ENCODE results near the gene MID1IP1. TPM values are rescaled to one million over a fixed set of nuclear protein-coding genes. Genes with fewer than 3 reads are reported as not detected.
A peak's percentile ranks its signal among the peaks of the same experiment; 100 is the strongest.

MID1IP1 gene
- total RNA-seq (2013; cell fraction: nucleolus; rRNA removed) = 18.6 and 21.7 TPM in 2 replicates
- total RNA-seq (2014; rRNA removed) (55.9 and 62.2 TPM in 2 replicates), total RNA-seq (2014; rRNA removed; fragmentation: Illumina TruSeq; extraction: Trizol) (17.7 and 18.7 TPM in 2 replicates), total RNA-seq (2021) (55.8 and 57.6 TPM in 2 replicates), polyA plus RNA-seq (2011; rRNA removed) (28.8 and 41.6 TPM in 2 replicates), polyA plus RNA-seq (2014; fragmentation: Illumina TruSeq; extraction: Trizol) (6.7 and 10.6 TPM in 2 replicates), polyA plus RNA-seq (2014; fragmentation: Nextera tagmentation; extraction: Ambion mirVana) (1 to 10 TPM in 1 of 2 experiments, under 1 TPM in 1; 0.21 to 2.3 TPM), polyA plus RNA-seq (2014; rRNA removed) (59.5 and 63.9 TPM in 2 replicates), polyA plus RNA-seq (2016; fragmentation: Nextera tagmentation; extraction: Ambion mirVana) (1 to 10 TPM; 7.2 to 8.0 TPM), polyA minus RNA-seq (2011; rRNA and poly(A)+ RNA removed) (14.3 and 27.5 TPM in 2 replicates), Bru-seq, nascent RNA (percentile 95 among the genes with signal in this experiment), BruChase-seq, experiment 1, labeled RNA remaining after a 6-hour chase (percentile 88 among the genes with signal in this experiment), BruChase-seq, experiment 2, labeled RNA remaining after a 2-hour chase (percentile 96 among the genes with signal in this experiment)
- 6.8 TPM for polyA plus RNA-seq (2011; ENCODE audit: low read depth)
- polyA plus RNA-seq (2011; cell fraction: cytosol; rRNA removed) = 46.1 and 57.2 TPM in 2 replicates
- 34.8 and 41.3 TPM in 2 replicates for polyA plus RNA-seq (2011; cell fraction: nucleus; rRNA removed)
- 19.0 and 30.4 TPM in 2 replicates for polyA plus RNA-seq (2012)
- polyA minus RNA-seq (2011; cell fraction: cytosol; rRNA and poly(A)+ RNA removed) = 22.3 and 22.6 TPM in 2 replicates
- 17.3 and 27.7 TPM in 2 replicates for polyA minus RNA-seq (2011; cell fraction: nucleus; rRNA and poly(A)+ RNA removed)
- long read RNA-seq, experiment 1 = 0 reads
- long read RNA-seq, experiment 2 = 0 reads

DNA sequence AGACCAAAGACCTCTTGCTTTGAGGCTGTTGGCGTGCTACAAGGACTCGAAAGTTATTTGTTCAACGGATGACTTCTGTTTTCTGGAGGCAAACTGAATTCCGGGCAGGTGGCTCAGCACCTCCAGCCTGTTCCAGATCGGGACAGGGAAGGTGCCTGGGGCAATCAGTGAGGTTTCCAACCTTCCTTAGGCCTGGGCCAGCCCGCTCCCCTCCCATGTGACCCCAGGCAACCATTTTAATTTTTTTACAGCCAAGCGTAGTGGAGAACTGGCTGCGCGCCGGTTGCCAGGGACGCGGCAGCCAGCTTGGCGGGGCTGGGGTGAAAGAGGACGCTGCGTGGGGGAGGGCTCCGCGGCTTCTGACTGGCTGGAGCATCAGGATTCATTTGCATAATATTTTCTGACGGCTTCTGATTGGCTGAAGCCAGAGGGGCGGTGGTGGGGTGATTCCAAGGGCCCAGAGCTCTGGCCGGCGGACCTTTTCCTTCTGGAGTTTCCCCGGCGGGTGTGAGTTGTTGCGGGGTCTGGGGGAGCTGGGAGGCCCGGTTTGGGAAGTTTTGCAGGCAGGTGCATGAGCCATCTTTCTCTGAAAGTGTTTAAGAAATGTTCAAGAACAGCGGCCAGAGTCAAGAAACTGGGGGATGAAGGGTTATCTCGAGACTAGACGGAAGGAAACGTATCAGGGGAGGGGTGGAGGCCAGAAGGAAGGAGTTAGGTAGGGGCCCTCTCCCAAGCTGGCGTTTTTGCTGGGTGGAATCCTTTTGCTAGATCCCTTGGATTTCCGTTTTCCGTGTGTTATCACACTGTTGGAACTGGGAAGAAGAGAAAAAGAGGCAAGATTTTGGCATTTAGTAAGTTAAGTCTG, at the start of gene MID1IP1:
MID1IP1 (plus strand) TSS at position 479 of the 865 bp plus-strand sequence. CDS start 3,488 bp downstream, outside the sequence.
- ChIA-PET CTCF (interaction anchor here (0.6 to 2.6 kb wide), 3 partner anchors 45 to 398 kb away, joined by 3 to 10 read pairs (median 4); no protein-coding TSS in a partner anchor), SMC1A (ENCODE audit: uncharacterized antibody, unreplicated experiment) (interaction anchor here (0.9 to 2.4 kb wide), 10 partner anchors 10 to 348 kb away, joined by 3 to 16 read pairs (median 4); no protein-coding TSS in a partner anchor), POLR2A (interaction anchor here (1.3 to 2.2 kb wide), 2 partner anchors 80 to 183 kb away, joined by 3 to 11 read pairs; no protein-coding TSS in a partner anchor), RAD21 (ENCODE audit: unreplicated experiment) (interaction anchor here (0.7 to 1.8 kb wide), 6 partner anchors 33 to 183 kb away, joined by 3 to 7 read pairs (median 5); no protein-coding TSS in a partner anchor)
- in situ Hi-C loops (cut with MboI) (loop anchor here (10.0 kb wide), 1 partner anchor 174 kb away; no protein-coding TSS in a partner anchor), intact Hi-C loops (cut with micrococcal nuclease; ENCODE audit: unreplicated experiment) (loop anchor here (2.0 to 10.0 kb wide), 2 partner anchors 184 to 354 kb away; no protein-coding TSS in a partner anchor)
- BruUV-seq (replicated peaks) = no TSS peak
- H3K36me3 ChIP-seq (ENCODE audit: control insufficient read depth in 2 of 2, insufficient read depth in 2 of 2, low read length in 1 of 2) = no peaks in the 10 kb centered on the region
- DNase-seq (ENCODE audit: low read depth, low spot score) (no peak), FAIRE-seq (no peak), ATAC-seq (peak; percentile 58)
- H3K9me3 ChIP-seq (replicated peaks; ENCODE audit: control insufficient read depth, insufficient read depth, low read length) = no peaks in the 10 kb centered on the region; the same call in 2 of the 3 replicates
- H4K20me1 ChIP-seq (ENCODE audit: control insufficient read depth, insufficient read depth) = no peaks in the 10 kb centered on the region
- no peaks in the 10 kb centered on the region for H3K27me3 ChIP-seq (replicated peaks in 1 of 2; ENCODE audit: control insufficient read depth in 2 of 2, insufficient read depth in 2 of 2, low read length in 1 of 2)
- H3K4me2 ChIP-seq (ENCODE audit: control insufficient read depth, insufficient read depth) = peak within 1 kb of the TSS; percentile 34; the same call in 1 of the 2 replicates
- H3K4me3 ChIP-seq = peak within 1 kb of the TSS; percentile 70
- H3K9ac ChIP-seq (ENCODE audit: control insufficient read depth, insufficient read depth, low read length) = peak within 1 kb of the TSS; percentile 62
- H3K79me2 ChIP-seq (ENCODE audit: control insufficient read depth, insufficient read depth, low read length) = peaks cover 46% of the 10 kb centered on the region
- peak within 1 kb of the TSS; percentile 34 for H2AFZ ChIP-seq (ENCODE audit: control insufficient read depth, low read depth, low read length)
- H3K27ac ChIP-seq (ENCODE audit: control insufficient read depth, insufficient read depth) = peak within 1 kb of the TSS; percentile 82
- no peaks in the 10 kb centered on the region for H3K4me1 ChIP-seq (ENCODE audit: control insufficient read depth, insufficient read depth, low read length)
- WGBS (ENCODE audit: insufficient coverage, insufficient replicate concordance, low lambda C conversion rate, missing lambda C conversion rate) = 38% methylated on average over 32 of the region's 32 CpGs
- TF ChIP-seq IKZF1 (conservative IDR thresholded peaks at IDR 0.05) (peak; percentile 81), SMAD1 (IDR thresholded peaks at IDR 0.05; ENCODE audit: low read depth, partially characterized antibody) (no peak), SP1 (IDR thresholded peaks at IDR 0.05; ENCODE audit: low read depth, low read length) (peak; percentile 24), BCL11A (IDR thresholded peaks at IDR 0.05; ENCODE audit: low read depth, low read length) (no peak), MTA3 (IDR thresholded peaks at IDR 0.05; ENCODE audit: borderline replicate concordance, low read length) (no peak), IKZF2 (IDR thresholded peaks at IDR 0.05) (peak; percentile 55 to 69), ZNF384 (IDR thresholded peaks at IDR 0.05; ENCODE audit: borderline replicate concordance, low read depth, low read length) (peak; percentile 36; the same call in 1 of the 2 replicates), RFX5 (IDR thresholded peaks at IDR 0.05; ENCODE audit: low read depth, low read length) (0 out of 2 replicates have a peak, but pooled peaks have one; percentile 38), USF2 (IDR thresholded peaks at IDR 0.05; ENCODE audit: borderline replicate concordance, low read depth, low read length) (peak; percentile 16; the same call in 1 of the 2 replicates)
- TF ChIP-seq, protein P1, sequence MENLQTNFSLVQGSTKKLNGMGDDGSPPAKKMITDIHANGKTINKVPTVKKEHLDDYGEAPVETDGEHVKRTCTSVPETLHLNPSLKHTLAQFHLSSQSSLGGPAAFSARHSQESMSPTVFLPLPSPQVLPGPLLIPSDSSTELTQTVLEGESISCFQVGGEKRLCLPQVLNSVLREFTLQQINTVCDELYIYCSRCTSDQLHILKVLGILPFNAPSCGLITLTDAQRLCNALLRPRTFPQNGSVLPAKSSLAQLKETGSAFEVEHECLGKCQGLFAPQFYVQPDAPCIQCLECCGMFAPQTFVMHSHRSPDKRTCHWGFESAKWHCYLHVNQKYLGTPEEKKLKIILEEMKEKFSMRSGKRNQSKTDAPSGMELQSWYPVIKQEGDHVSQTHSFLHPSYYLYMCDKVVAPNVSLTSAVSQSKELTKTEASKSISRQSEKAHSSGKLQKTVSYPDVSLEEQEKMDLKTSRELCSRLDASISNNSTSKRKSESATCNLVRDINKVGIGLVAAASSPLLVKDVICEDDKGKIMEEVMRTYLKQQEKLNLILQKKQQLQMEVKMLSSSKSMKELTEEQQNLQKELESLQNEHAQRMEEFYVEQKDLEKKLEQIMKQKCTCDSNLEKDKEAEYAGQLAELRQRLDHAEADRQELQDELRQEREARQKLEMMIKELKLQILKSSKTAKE (IDR thresholded peaks at IDR 0.05; ENCODE audit: low read depth, poor library complexity, severe bottlenecking) = peak; percentile 27
- TF ChIP-seq, protein P2, sequence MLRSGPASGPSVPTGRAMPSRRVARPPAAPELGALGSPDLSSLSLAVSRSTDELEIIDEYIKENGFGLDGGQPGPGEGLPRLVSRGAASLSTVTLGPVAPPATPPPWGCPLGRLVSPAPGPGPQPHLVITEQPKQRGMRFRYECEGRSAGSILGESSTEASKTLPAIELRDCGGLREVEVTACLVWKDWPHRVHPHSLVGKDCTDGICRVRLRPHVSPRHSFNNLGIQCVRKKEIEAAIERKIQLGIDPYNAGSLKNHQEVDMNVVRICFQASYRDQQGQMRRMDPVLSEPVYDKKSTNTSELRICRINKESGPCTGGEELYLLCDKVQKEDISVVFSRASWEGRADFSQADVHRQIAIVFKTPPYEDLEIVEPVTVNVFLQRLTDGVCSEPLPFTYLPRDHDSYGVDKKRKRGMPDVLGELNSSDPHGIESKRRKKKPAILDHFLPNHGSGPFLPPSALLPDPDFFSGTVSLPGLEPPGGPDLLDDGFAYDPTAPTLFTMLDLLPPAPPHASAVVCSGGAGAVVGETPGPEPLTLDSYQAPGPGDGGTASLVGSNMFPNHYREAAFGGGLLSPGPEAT (IDR thresholded peaks at IDR 0.05; ENCODE audit: low read depth) = peak; percentile 73
